ENCODE measurements around the gene PIK3CD. TPM values are rescaled to one million over a fixed set of nuclear protein-coding genes. Genes with fewer than 3 reads are reported as not detected.

The PIK3CD gene
- total RNA-seq, 1 donor from 2014 or later, result 4.7 TPM

DNA sequence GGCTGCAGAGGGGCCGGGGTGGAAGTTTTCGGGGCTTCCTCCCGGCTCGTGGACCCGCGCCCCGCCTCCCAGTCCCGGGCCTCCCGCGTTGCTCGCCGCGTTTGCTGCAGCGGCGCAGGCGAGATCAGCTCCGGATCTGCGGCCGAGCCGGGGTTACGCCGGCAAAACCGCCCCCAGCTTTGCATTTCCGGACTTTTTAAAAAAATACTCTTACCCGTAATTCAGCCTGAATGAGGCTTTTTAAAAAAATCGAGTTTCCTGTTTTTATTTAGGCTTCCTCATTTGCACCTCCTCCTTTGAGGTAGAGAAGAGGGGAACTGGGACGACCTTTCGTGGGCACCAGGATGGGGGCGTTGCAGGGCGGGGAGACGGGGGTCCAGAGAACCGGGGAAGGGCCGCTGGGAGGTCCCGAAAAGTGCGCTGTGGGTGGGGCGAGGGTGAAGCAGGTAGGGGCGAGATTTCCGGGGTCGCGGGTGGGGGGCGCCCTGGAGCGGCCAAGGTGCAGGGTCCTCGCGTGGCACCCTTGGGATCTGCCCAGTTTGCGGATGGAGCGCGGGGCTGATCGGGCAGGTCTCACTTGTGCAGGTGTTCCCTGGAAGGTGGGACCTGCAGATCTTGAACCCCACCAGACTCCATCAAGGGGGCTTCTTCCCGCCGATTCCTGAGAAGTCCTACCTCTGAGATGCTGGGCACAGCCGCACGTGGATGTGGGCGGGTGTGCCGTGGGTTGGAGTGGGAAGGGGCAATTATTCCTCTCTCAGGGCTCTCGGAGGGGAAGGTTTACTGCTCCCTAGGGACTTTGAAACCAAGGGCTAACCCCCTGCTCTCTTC, 1.1 kb downstream of the PIK3CD start:
- H3K27ac Mint-ChIP-seq, result no peak overlapping the region
- DNase-seq (ENCODE audit: low spot score in 2 of 2, unreplicated experiment in 2 of 2), result no peak
- peak overlapping the region; percentile 52 for H3K4me3 Mint-ChIP-seq
- peaks cover 59% of the 10 kb centered on the region for H3K27me3 Mint-ChIP-seq (ENCODE audit: low read depth)
- no peaks in the 10 kb centered on the region for H3K9me3 Mint-ChIP-seq
- peaks cover 5% of the 10 kb centered on the region for H3K4me1 Mint-ChIP-seq
- TF ChIP-seq CTCF (IDR thresholded peaks at IDR 0.05; ENCODE audit: unreplicated experiment), result no peak
- no peaks in the 10 kb centered on the region for H3K36me3 Mint-ChIP-seq

GRCh38 chr1:9653210-9653490, 1.6 kb downstream of the PIK3CD start:
- no peaks in the 10 kb centered on the region for H3K36me3 Mint-ChIP-seq
- peaks cover 60% of the 10 kb centered on the region for H3K27me3 Mint-ChIP-seq (ENCODE audit: low read depth)
- TF ChIP-seq CTCF (IDR thresholded peaks at IDR 0.05; ENCODE audit: unreplicated experiment), result no peak
- peaks cover 5% of the 10 kb centered on the region for H3K4me1 Mint-ChIP-seq
- peak overlapping the region; percentile 52 for H3K4me3 Mint-ChIP-seq
- no peak overlapping the region for H3K27ac Mint-ChIP-seq
- H3K9me3 Mint-ChIP-seq, result no peaks in the 10 kb centered on the region
- no peak for DNase-seq (ENCODE audit: low spot score in 2 of 2, unreplicated experiment in 2 of 2)

GRCh38 chr1:9653491-9654050, 2.0 kb downstream of the PIK3CD start:
- Mint-ChIP-seq H3K4me1 (peaks cover 5% of the 10 kb centered on the region), H3K9me3 (no peaks in the 10 kb centered on the region)

GRCh38 chr1:9654051-9654833, 2.7 kb downstream of the PIK3CD start:
- no peak for TF ChIP-seq CTCF (IDR thresholded peaks at IDR 0.05; ENCODE audit: unreplicated experiment)
- H3K4me3 Mint-ChIP-seq, result no peak overlapping the region
- peaks cover 60% of the 10 kb centered on the region for H3K27me3 Mint-ChIP-seq (ENCODE audit: low read depth)
- H3K27ac Mint-ChIP-seq, result no peak overlapping the region
- H3K9me3 Mint-ChIP-seq, result no peaks in the 10 kb centered on the region
- H3K36me3 Mint-ChIP-seq, result no peaks in the 10 kb centered on the region
- H3K4me1 Mint-ChIP-seq, result peaks cover 7% of the 10 kb centered on the region
- no peak for DNase-seq (ENCODE audit: low spot score in 2 of 2, unreplicated experiment in 2 of 2)

More at GRCh38 chr1:9653491-9654050, 2.0 kb downstream of the PIK3CD start:
- no peak for TF ChIP-seq CTCF (IDR thresholded peaks at IDR 0.05; ENCODE audit: unreplicated experiment)
- Mint-ChIP-seq H3K27me3 (ENCODE audit: low read depth) (peaks cover 60% of the 10 kb centered on the region), H3K4me3 (no peak overlapping the region), H3K36me3 (no peaks in the 10 kb centered on the region), H3K27ac (no peak overlapping the region)
- DNase-seq (ENCODE audit: low spot score in 2 of 2, unreplicated experiment in 2 of 2), result no peak

- DNase-seq (ENCODE audit: low spot score in 2 of 2, unreplicated experiment in 2 of 2), result no peak
- TF ChIP-seq CTCF (IDR thresholded peaks at IDR 0.05; ENCODE audit: unreplicated experiment), result no peak
- H3K9me3 Mint-ChIP-seq, result no peaks in the 10 kb centered on the region
- H3K36me3 Mint-ChIP-seq, result no peaks in the 10 kb centered on the region
- H3K27ac Mint-ChIP-seq, result no peak overlapping the region
- H3K4me1 Mint-ChIP-seq, result peaks cover 9% of the 10 kb centered on the region
- H3K4me3 Mint-ChIP-seq, result no peak overlapping the region
- H3K27me3 Mint-ChIP-seq (ENCODE audit: low read depth), result peaks cover 52% of the 10 kb centered on the region
Measured at GRCh38 chr1:9654834-9655723, 3.5 kb downstream of the PIK3CD start.

Measured in mesothelial cell of epicardium (in vitro differentiated cells).